Measurements from ENCODE around the gene LYPD6B. TPM values are rescaled to one million over a fixed set of nuclear protein-coding genes. Genes with fewer than 3 reads are reported as not detected.

LYPD6B gene
- total and polyA plus RNA-seq, 2 experiments from 2014 or later: 1.7 to 3.6 TPM

GRCh38 chr2:149064365-149064841 is 25.9 kb downstream of the LYPD6B start:
- Mint-ChIP-seq H3K9me3 (no peaks in the 10 kb centered on the region), H3K4me3 (no peak overlapping the region), H3K27ac (no peak overlapping the region), H3K36me3 (ENCODE audit: low read depth) (no peaks in the 10 kb centered on the region), H3K27me3 (ENCODE audit: insufficient read depth, low read depth, poor library complexity) (no peaks in the 10 kb centered on the region), H3K4me1 (peaks cover 8% of the 10 kb centered on the region)
- H3F3A ChIP-seq (replicated peaks; ENCODE audit: low read depth): no peaks in the 10 kb centered on the region
- no peaks in the 10 kb centered on the region for H3K79me2 ChIP-seq (replicated peaks; ENCODE audit: insufficient read depth)
- ATAC-seq (no peak), DNase-seq (ENCODE audit: low spot score) (no peak)
- H3K36me3 ChIP-seq (ENCODE audit: insufficient read depth): no peaks in the 10 kb centered on the region
- H3K27ac ChIP-seq (ENCODE audit: low read depth): no peak overlapping the region
- H2AFZ ChIP-seq: no peak overlapping the region
- no peak overlapping the region for H3K4me2 ChIP-seq
- H3K27me3 ChIP-seq (ENCODE audit: insufficient read depth): no peaks in the 10 kb centered on the region
- H3K4me3 ChIP-seq: no peak overlapping the region
- H4K20me1 ChIP-seq (replicated peaks; ENCODE audit: insufficient read depth): no peaks in the 10 kb centered on the region
- 0 out of 2 replicates have a peak, but pooled peaks cover 5% of the 10 kb centered on the region for H3K4me1 ChIP-seq (ENCODE audit: insufficient read depth)
- H3K9me2 ChIP-seq (ENCODE audit: insufficient read depth): no peaks in the 10 kb centered on the region
- no peak for TF ChIP-seq CTCF (conservative IDR thresholded peaks at IDR 0.05; ENCODE audit: low read depth in 2 of 2)

GRCh38 chr2:149064856-149065630 is 26.5 kb downstream of the LYPD6B start:
- Mint-ChIP-seq H3K36me3 (ENCODE audit: low read depth) (no peaks in the 10 kb centered on the region), H3K27ac (0 out of 2 replicates have a peak overlapping the region, but pooled peaks have one; percentile 51), H3K4me1 (peaks cover 8% of the 10 kb centered on the region), H3K4me3 (no peak overlapping the region), H3K27me3 (ENCODE audit: insufficient read depth, low read depth, poor library complexity) (no peaks in the 10 kb centered on the region), H3K9me3 (no peaks in the 10 kb centered on the region)
- no peaks in the 10 kb centered on the region for H3K9me2 ChIP-seq (ENCODE audit: insufficient read depth)
- H3K4me1 ChIP-seq (ENCODE audit: insufficient read depth): 0 out of 2 replicates have a peak, but pooled peaks cover 5% of the 10 kb centered on the region
- ATAC-seq (no peak), DNase-seq (ENCODE audit: low spot score) (no peak)
- TF ChIP-seq POLR2AphosphoS5 (IDR thresholded peaks at IDR 0.05; ENCODE audit: low read depth): no peak
- TF ChIP-seq ETS1 (IDR thresholded peaks at IDR 0.05): no peak
- TF ChIP-seq STAT1 (IDR thresholded peaks at IDR 0.05; ENCODE audit: unreplicated experiment): no peak
- no peak for TF ChIP-seq JUNB (IDR thresholded peaks at IDR 0.05; ENCODE audit: unreplicated experiment)
- TF ChIP-seq ZNF462 (CRISPR knock-in tag; IDR thresholded peaks at IDR 0.05): no peak
- TF ChIP-seq ZNF114 (CRISPR knock-in tag; IDR thresholded peaks at IDR 0.05): no peak
- TF ChIP-seq REST (IDR thresholded peaks at IDR 0.05; ENCODE audit: unreplicated experiment): no peak
- no peaks in the 10 kb centered on the region for H3K36me3 ChIP-seq (ENCODE audit: insufficient read depth)
- H3F3A ChIP-seq (replicated peaks; ENCODE audit: low read depth): no peaks in the 10 kb centered on the region
- H3K27me3 ChIP-seq (ENCODE audit: insufficient read depth): no peaks in the 10 kb centered on the region
- no peaks in the 10 kb centered on the region for H4K20me1 ChIP-seq (replicated peaks; ENCODE audit: insufficient read depth)
- H3K4me3 ChIP-seq: no peak overlapping the region
- no peak overlapping the region for H3K27ac ChIP-seq (ENCODE audit: low read depth)
- H3K79me2 ChIP-seq (replicated peaks; ENCODE audit: insufficient read depth): no peaks in the 10 kb centered on the region
- no peak overlapping the region for H3K4me2 ChIP-seq
- no peak overlapping the region; the same call in 1 of the 2 replicates for H2AFZ ChIP-seq
